Measurements from ENCODE around the gene ANTKMT.

ANTKMT gene

GRCh38 chr16:715477-716199 is 5.3 kb upstream of the ANTKMT start:
- DNase-seq (ENCODE audit: low read depth) = no peak

- DNase-seq (ENCODE audit: low read depth) = no peak
Observed at GRCh38 chr16:716200-716568, 4.8 kb upstream of the ANTKMT start.

- no peak for DNase-seq (ENCODE audit: low read depth)
Observed at GRCh38 chr16:716768-717325, 4.1 kb upstream of the ANTKMT start.

- DNase-seq (ENCODE audit: low read depth) = no peak
Observed at GRCh38 chr16:717450-718245, 3.3 kb upstream of the ANTKMT start.

- DNase-seq (ENCODE audit: low read depth) = no peak
Observed at GRCh38 chr16:718389-718788, 2.6 kb upstream of the ANTKMT start.

- no peak for DNase-seq (ENCODE audit: low read depth)
Observed at GRCh38 chr16:718922-719321, 2.0 kb upstream of the ANTKMT start.

GRCh38 chr16:719815-720446 is 1.0 kb upstream of the ANTKMT start:
- DNase-seq (ENCODE audit: low read depth) = no peak

- no peak for DNase-seq (ENCODE audit: low read depth)
Observed at GRCh38 chr16:720447-720989, 428 bp upstream of the ANTKMT start.

GRCh38 chr16:721765-722540 is 1.0 kb downstream of the ANTKMT start:
- no peak for DNase-seq (ENCODE audit: low read depth)

- DNase-seq (ENCODE audit: low read depth) = no peak
Observed at GRCh38 chr16:722835-723633, 2.1 kb downstream of the ANTKMT start.

GRCh38 chr16:723695-724094 is 2.7 kb downstream of the ANTKMT start:
- no peak for DNase-seq (ENCODE audit: low read depth)

- DNase-seq (ENCODE audit: low read depth) = no peak
Observed at GRCh38 chr16:724188-725040, 3.5 kb downstream of the ANTKMT start.

- DNase-seq (ENCODE audit: low read depth) = no peak
Observed at GRCh38 chr16:725041-725376, 4.1 kb downstream of the ANTKMT start.

GRCh38 chr16:725463-726187 is 4.7 kb downstream of the ANTKMT start:
- no peak for DNase-seq (ENCODE audit: low read depth)

- DNase-seq (ENCODE audit: low read depth) = no peak
Observed at GRCh38 chr16:726188-726437, 5.2 kb downstream of the ANTKMT start.

GRCh38 chr16:726438-727290 is 5.7 kb downstream of the ANTKMT start, which contains the start of the genes CCDC78 and HAGHL:
Gene CCDC78, minus strand, starts transcription at chr16:726443. Its CDS starts 76 bp downstream, at chr16:726367.
Gene HAGHL, plus strand, starts transcription at chr16:727106. Its CDS starts 404 bp downstream, at chr16:727510.
- DNase-seq (ENCODE audit: low read depth) = peak; percentile 33

- no peak for DNase-seq (ENCODE audit: low read depth)
Observed at GRCh38 chr16:727291-727977, 6.5 kb downstream of the ANTKMT start.

Measured in activated T-helper 9 cell treated with anti-CD3 and anti-CD28 coated beads, Interleukin-2, amount 50 U/mL, for 16 hours (primary cell).